SK-N-SH treated with all-trans-retinoic acid at 6 μM for 48 hours (cell line): ENCODE measurements around the gene KRTAP1-5.
A peak's percentile ranks its signal among the peaks of the same experiment; 100 is the strongest.

Experiments used
- ATAC-seq: fragments of 200-7000 bp; cut with Tn5 transposase; 3 replicates; pipeline ENCODE4 v1.9.1; 2020; ENCODE audit warnings: mild to moderate bottlenecking, moderate library complexity
- BACH2 ChIP-seq: fragments of 250-450 bp; sonication (Bioruptor Pico); IDR thresholded peaks from 2 replicates; pipeline ENCODE4 v1.9.0; 2021; ENCODE audit warnings: mild to moderate bottlenecking, borderline replicate concordance
- CREB5 ChIP-seq: fragments of 250-450 bp; sonication (Bioruptor Pico); IDR thresholded peaks from 2 replicates; pipeline ENCODE4 v1.5.1; 2020; ENCODE audit warnings: low read depth, mild to moderate bottlenecking, moderate library complexity
- CSDC2 ChIP-seq: fragments of 250-450 bp; sonication (Bioruptor Pico); IDR thresholded peaks from 2 replicates; pipeline ENCODE4 v1.5.0; 2020; ENCODE audit warnings: mild to moderate bottlenecking, moderate library complexity
- CSRNP3 ChIP-seq: fragments of 250-450 bp; sonication (Bioruptor Pico); IDR thresholded peaks from 2 replicates; pipeline ENCODE4 v1.5.1; 2021; ENCODE audit warnings: mild to moderate bottlenecking, moderate library complexity
- ESRRG ChIP-seq: fragments of 250-450 bp; sonication (Bioruptor Pico); IDR thresholded peaks from 2 replicates; pipeline ENCODE4 v1.6.1; 2021; ENCODE audit warnings: mild to moderate bottlenecking
- GLIS3 ChIP-seq: fragments of 250-450 bp; sonication (Bioruptor Pico); IDR thresholded peaks from 2 replicates; pipeline ENCODE4 v1.5.0; 2020; ENCODE audit warnings: mild to moderate bottlenecking, moderate library complexity
- ISL1 ChIP-seq: fragments of 250-450 bp; sonication (Bioruptor Pico); IDR thresholded peaks from 2 replicates; pipeline ENCODE4 v2.1.2; 2022; ENCODE audit warnings: mild to moderate bottlenecking, moderate library complexity
- OSR1 ChIP-seq: fragments of 250-450 bp; sonication (Bioruptor Pico); IDR thresholded peaks from 2 replicates; pipeline ENCODE4 v1.8.0; 2022; ENCODE audit warnings: moderate library complexity, mild to moderate bottlenecking, inconsistent platforms
- POU6F1 ChIP-seq: fragments of 250-450 bp; sonication (Bioruptor Pico); IDR thresholded peaks from 2 replicates; pipeline ENCODE4 v1.8.0; 2021; ENCODE audit warnings: low read depth, mild to moderate bottlenecking, moderate library complexity, borderline replicate concordance
- PPARA ChIP-seq: fragments of 250-450 bp; sonication (Bioruptor Pico); IDR thresholded peaks from 2 replicates; pipeline ENCODE4 v1.5.0; 2020; ENCODE audit warnings: mild to moderate bottlenecking, borderline replicate concordance
- RARB ChIP-seq: fragments of 250-450 bp; sonication (Bioruptor Pico); IDR thresholded peaks from 2 replicates; pipeline ENCODE4 v1.8.0; 2021; ENCODE audit warnings: mild to moderate bottlenecking, moderate library complexity
- SNAI2 ChIP-seq: fragments of 250-450 bp; sonication (Bioruptor Pico); IDR thresholded peaks from 2 replicates; pipeline ENCODE4 v1.5.0; 2020; ENCODE audit warnings: mild to moderate bottlenecking, moderate library complexity
- TCF4 ChIP-seq: fragments of 250-450 bp; sonication (Bioruptor Pico); IDR thresholded peaks from 2 replicates; pipeline ENCODE4 v1.8.0; 2021; ENCODE audit warnings: mild to moderate bottlenecking, moderate library complexity, borderline replicate concordance
- TOX ChIP-seq: fragments of 250-450 bp; sonication (Bioruptor Pico); IDR thresholded peaks from 2 replicates; pipeline ENCODE4 v1.8.0; 2021; ENCODE audit warnings: mild to moderate bottlenecking, moderate library complexity, borderline replicate concordance
- TSHZ2 ChIP-seq: fragments of 250-450 bp; sonication (Bioruptor Pico); IDR thresholded peaks from 2 replicates; pipeline ENCODE4 v1.5.0; 2020; ENCODE audit warnings: mild to moderate bottlenecking, moderate library complexity
- ZFP3 ChIP-seq: fragments of 250-450 bp; sonication (Bioruptor Pico); IDR thresholded peaks from 2 replicates; pipeline ENCODE4 v1.5.0; 2020; ENCODE audit warnings: mild to moderate bottlenecking, moderate library complexity
- ZFP30 ChIP-seq: fragments of 450-650 bp; formaldehyde crosslinking; IDR thresholded peaks from 2 replicates; pipeline ENCODE4 v1.5.0; 2022; ENCODE audit warnings: mild to moderate bottlenecking, moderate library complexity
- ZNF565 ChIP-seq: fragments of 450-650 bp; formaldehyde crosslinking; conservative IDR thresholded peaks from 2 replicates; pipeline ENCODE4 v1.5.0; 2020; ENCODE audit warnings: low read depth, mild to moderate bottlenecking, moderate library complexity
- ZNF70 ChIP-seq: fragments of 450-650 bp; formaldehyde crosslinking; IDR thresholded peaks from 2 replicates; pipeline ENCODE4 v1.5.0; 2020; ENCODE audit warnings: mild to moderate bottlenecking, moderate library complexity
- ZNF8 ChIP-seq: fragments of 450-650 bp; formaldehyde crosslinking; IDR thresholded peaks from 2 replicates; pipeline ENCODE4 v1.5.0; 2020; ENCODE audit warnings: mild to moderate bottlenecking, moderate library complexity

KRTAP1-5 gene

GRCh38 chr17:41069031-41069430 is 42.0 kb upstream of the KRTAP1-5 start (continued):
- TF ChIP-seq ZFP30 = no peak
- TF ChIP-seq, all 23 proteins: peak for 0

- no peak for TF ChIP-seq RARB (CRISPR knock-in tag)
- no peak for TF ChIP-seq ISL1
- TF ChIP-seq, all 23 proteins: peak for 0
- no peak for ATAC-seq
Observed at GRCh38 chr17:41067281-41067680, 40.3 kb upstream of the KRTAP1-5 start.

GRCh38 chr17:41065829-41066624 is 39.0 kb upstream of the KRTAP1-5 start, which contains the start of gene KRTAP2-4:
Gene KRTAP2-4, minus strand, starts transcription at chr17:41065879. Its CDS starts 34 bp downstream, at chr17:41065845.
- ATAC-seq = no peak

GRCh38 chr17:41065016-41065689 is 38.1 kb upstream of the KRTAP1-5 start:
- peak; percentile 21; the same call in 1 of the 3 replicates for ATAC-seq

More at GRCh38 chr17:41065829-41066624, 39.0 kb upstream of the KRTAP1-5 start, which contains the start of gene KRTAP2-4:
- no peak for TF ChIP-seq ZFP3
- no peak for TF ChIP-seq PPARA (CRISPR knock-in tag)
- TF ChIP-seq ESRRG (CRISPR knock-in tag) = no peak
- TF ChIP-seq ZNF70 (CRISPR knock-in tag) = no peak
- no peak for TF ChIP-seq GLIS3
- TF ChIP-seq CREB5 = no peak
- no peak for TF ChIP-seq SNAI2 (CRISPR knock-in tag)
- TF ChIP-seq ZNF8 (CRISPR knock-in tag) = no peak
- TF ChIP-seq CSRNP3 (CRISPR knock-in tag) = no peak
- TF ChIP-seq TCF4 (CRISPR knock-in tag) = no peak
- no peak for TF ChIP-seq POU6F1 (CRISPR knock-in tag)
- no peak for TF ChIP-seq TOX (CRISPR knock-in tag)
- no peak for TF ChIP-seq OSR1 (CRISPR knock-in tag)
- no peak for TF ChIP-seq RARB (CRISPR knock-in tag)
- TF ChIP-seq BACH2 = no peak
- TF ChIP-seq ZFP30 = no peak
- no peak for TF ChIP-seq ISL1
- no peak for TF ChIP-seq ZNF565

GRCh38 chr17:41064301-41064700 is 37.3 kb upstream of the KRTAP1-5 start:
- ATAC-seq = no peak
- TF ChIP-seq PPARA (CRISPR knock-in tag) (no peak), RARB (CRISPR knock-in tag) (no peak), TCF4 (CRISPR knock-in tag) (no peak), BACH2 (no peak), OSR1 (CRISPR knock-in tag) (no peak), SNAI2 (CRISPR knock-in tag) (no peak), ZFP30 (no peak), ZNF70 (CRISPR knock-in tag) (no peak)

- no peak for TF ChIP-seq ZNF8 (CRISPR knock-in tag)
- TF ChIP-seq GLIS3 = no peak
- no peak for TF ChIP-seq ISL1
- no peak for TF ChIP-seq PPARA (CRISPR knock-in tag)
- no peak for TF ChIP-seq TCF4 (CRISPR knock-in tag)
- TF ChIP-seq TOX (CRISPR knock-in tag) = no peak
- TF ChIP-seq CSRNP3 (CRISPR knock-in tag) = no peak
- TF ChIP-seq ZFP3 = no peak
- no peak for TF ChIP-seq CSDC2 (CRISPR knock-in tag)
- no peak for TF ChIP-seq ZNF565
- no peak for TF ChIP-seq CREB5
- TF ChIP-seq RARB (CRISPR knock-in tag) = no peak
- no peak for TF ChIP-seq TSHZ2 (CRISPR knock-in tag)
- TF ChIP-seq ZFP30 = no peak
- ATAC-seq = no peak
Observed at GRCh38 chr17:41063449-41063848, 36.4 kb upstream of the KRTAP1-5 start.
